ENCODE results near the gene TRPM2.

Gene TRPM2

DNA sequence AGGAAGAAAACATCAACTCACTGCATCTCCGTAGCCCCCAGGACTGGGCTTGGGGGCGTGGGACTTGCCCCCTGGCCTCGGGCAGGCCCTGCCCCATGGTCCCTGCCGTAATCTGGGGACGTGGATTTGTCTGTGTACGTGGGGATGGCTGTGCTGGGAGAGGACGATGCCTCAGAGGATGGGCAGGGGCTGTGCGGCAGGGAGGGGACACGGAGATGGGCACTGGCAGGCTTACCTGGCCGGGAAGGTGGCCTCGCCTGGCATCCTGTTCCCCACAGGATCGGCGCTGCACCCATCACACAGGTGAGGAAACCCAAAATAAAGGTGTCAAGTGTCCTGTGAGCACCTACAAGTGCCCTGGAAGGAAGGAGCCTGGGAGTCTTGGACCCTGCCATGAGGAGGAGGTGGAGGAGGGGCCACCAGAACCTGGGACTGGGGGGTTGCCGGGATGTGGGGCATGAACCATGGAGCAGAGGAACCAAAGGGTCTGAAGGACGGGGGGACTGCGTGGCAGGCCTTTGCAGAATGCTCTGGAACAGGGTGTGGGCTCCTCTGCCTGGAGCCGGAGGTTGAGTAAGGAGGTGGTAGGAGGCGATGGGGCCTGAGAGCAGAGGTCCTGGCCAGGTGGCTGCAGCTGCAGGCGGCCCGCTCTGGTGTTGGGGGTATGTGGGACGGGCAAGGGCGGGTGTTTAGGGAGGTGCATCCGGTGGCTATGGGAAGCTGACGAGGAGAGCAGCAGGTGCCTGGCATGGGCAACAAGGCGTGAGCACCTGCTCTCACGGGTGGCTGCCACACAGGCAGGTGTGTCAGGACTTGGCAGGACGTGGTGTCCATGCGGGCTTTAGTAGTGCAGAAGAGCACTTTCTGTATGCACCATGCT lies 74.1 kb downstream of the TRPM2 start:
- no peak for DNase-seq (ENCODE audit: low read depth)
- TF ChIP-seq, protein P1, sequence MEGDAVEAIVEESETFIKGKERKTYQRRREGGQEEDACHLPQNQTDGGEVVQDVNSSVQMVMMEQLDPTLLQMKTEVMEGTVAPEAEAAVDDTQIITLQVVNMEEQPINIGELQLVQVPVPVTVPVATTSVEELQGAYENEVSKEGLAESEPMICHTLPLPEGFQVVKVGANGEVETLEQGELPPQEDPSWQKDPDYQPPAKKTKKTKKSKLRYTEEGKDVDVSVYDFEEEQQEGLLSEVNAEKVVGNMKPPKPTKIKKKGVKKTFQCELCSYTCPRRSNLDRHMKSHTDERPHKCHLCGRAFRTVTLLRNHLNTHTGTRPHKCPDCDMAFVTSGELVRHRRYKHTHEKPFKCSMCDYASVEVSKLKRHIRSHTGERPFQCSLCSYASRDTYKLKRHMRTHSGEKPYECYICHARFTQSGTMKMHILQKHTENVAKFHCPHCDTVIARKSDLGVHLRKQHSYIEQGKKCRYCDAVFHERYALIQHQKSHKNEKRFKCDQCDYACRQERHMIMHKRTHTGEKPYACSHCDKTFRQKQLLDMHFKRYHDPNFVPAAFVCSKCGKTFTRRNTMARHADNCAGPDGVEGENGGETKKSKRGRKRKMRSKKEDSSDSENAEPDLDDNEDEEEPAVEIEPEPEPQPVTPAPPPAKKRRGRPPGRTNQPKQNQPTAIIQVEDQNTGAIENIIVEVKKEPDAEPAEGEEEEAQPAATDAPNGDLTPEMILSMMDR (IDR thresholded peaks at IDR 0.05; ENCODE audit: control insufficient read depth, insufficient read depth, low read depth, low read length, missing control alignments), result no peak
- no peak overlapping the region for H3K4me3 ChIP-seq (ENCODE audit: control insufficient read depth, low read depth, low read length)

DNA sequence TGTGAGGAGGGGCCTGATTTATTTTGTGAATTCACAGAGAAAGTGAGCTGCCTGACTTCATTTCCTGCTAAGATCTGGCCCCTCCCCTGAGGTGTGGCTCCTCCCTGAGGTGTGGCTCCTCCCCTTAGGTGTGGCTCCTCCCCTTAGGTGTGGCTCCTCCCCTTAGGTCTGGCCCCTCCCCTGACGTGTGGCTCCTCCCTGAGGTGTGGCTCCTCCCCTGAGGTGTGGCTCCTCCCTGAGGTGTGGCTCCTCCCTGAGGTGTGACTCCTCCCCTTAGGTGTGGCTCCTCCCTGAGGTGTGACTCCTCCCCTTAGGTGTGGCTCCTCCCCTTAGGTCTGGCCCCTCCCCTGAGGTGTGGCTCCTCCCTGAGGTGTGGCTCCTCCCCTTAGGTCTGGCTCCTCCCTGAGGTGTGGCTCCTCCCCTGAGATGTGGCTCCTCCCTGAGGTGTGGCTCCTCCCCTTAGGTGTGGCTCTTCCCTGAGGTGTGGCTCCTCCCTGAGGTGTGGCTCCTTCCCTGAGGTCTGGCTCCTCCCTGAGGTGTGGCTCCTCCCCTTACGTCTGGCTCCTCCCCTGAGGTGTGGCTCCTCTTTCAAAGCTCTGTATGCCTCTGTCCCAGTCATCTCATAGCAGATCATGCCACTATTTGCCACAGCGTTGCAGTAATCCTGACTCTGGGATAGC lies 75.0 kb downstream of the TRPM2 start:
- DNase-seq (ENCODE audit: low read depth), result no peak
- H3K4me3 ChIP-seq (ENCODE audit: control insufficient read depth, low read depth, low read length), result no peak overlapping the region
- TF ChIP-seq, protein P1 (IDR thresholded peaks at IDR 0.05; ENCODE audit: control insufficient read depth, insufficient read depth, low read depth, low read length, missing control alignments), result no peak

DNA sequence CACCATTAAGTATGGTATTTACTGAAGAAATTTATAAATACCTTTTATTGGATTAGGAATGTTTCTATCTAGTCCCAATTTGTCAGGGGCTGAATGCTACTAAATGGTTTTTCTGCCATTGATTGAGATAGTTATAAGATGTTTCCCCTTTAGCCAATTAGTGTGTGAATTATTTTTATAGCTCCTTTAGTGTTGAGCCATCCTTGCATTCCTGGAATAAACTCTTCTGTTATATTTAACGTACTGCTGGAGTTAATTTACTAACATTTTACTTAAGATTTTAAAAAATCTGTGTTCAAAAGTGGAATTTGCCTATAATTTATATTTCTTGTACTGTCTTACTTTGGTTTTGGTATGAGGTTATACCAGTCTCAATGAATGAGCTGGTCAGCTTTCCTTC lies 76.5 kb downstream of the TRPM2 start:
- TF ChIP-seq, protein P1 (IDR thresholded peaks at IDR 0.05; ENCODE audit: control insufficient read depth, insufficient read depth, low read depth, low read length, missing control alignments), result no peak
- no peak for DNase-seq (ENCODE audit: low read depth)
- no peak overlapping the region for H3K4me3 ChIP-seq (ENCODE audit: control insufficient read depth, low read depth, low read length)

DNA sequence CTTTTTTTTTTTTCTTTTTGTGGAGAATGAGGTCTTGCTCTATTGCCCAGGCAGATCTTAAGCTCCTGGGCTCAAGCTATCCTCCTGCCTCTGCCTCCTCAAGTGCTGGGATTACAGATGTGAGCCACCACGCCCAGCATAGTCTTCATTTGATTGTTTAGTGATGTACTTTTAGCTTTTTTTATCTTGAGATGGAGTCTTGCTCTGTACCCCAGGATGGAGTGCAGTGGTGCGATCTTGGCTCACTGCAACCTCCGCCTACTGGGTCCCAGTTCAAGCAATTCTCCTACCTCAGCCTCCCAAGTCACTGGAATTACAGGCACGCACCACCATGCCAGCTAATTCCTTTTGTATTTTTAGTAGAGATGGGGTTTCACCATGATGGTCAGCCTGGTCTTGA lies 77.9 kb downstream of the TRPM2 start:
- DNase-seq (ENCODE audit: low read depth), result no peak

DNA sequence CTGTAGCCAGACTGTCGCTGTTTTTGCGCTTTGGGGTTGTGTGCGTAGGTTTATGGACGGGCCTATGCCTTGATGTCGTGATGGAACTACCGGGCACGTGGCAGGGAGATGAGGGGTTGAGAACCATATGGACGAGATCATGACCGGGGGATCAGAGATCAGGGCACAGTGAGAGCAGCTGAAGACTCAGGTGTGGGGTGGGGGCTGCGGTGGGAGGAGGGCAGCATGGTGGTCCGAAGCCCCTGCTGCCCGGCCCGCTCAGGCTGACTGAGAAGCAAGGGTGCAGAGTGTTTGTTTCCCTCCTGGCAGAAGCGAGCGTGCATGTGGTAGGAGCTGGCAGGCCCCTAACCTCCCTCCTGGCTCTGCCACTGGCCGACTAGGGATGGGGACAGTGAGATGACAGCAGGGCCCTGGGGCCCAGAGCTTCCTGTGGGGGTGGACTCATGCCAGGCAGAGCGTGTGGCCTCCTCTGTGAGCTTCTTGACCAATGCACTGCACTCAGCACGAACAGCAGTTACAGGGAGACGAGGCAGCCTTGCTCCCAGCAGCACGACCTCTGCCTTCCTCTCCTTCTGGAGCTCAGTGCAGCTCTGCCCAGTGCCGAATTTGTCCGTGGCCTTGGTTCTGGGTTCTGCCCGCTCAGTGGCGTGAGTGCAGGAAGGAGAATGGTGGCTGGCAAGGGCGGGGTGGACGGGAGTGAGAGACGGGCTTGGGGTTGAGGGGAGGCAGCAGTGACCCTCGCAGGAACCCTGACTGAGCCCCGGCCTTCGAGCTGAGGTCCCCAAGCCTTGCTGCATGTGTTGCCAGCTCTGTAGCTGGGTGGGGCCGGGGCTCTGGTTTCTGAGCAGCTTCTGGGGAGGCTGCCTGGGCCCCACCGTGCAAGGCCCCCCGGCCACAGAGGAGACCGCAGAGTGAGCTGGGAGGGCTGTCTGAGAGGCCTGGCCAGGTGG lies 79.7 kb downstream of the TRPM2 start:
- no peak for DNase-seq (ENCODE audit: low read depth)
- TF ChIP-seq, protein P1 (IDR thresholded peaks at IDR 0.05; ENCODE audit: control insufficient read depth, insufficient read depth, low read depth, low read length, missing control alignments), result no peak
- H3K4me3 ChIP-seq (ENCODE audit: control insufficient read depth, low read depth, low read length), result no peak overlapping the region

More for the DNA sequence above, 77.9 kb downstream of the TRPM2 start:
- H3K4me3 ChIP-seq (ENCODE audit: control insufficient read depth, low read depth, low read length), result no peak overlapping the region
- TF ChIP-seq, protein P1 (IDR thresholded peaks at IDR 0.05; ENCODE audit: control insufficient read depth, insufficient read depth, low read depth, low read length, missing control alignments), result no peak
